Common myeloid progenitor, CD34-positive (primary cell): ENCODE measurements around the gene SATB1.

Experiments used
- CTCF ChIA-PET: fragments of 350-600 bp; sonication (Branson Sonifier 250); formaldehyde crosslinking; loops from one replicate; lab custom pipeline; 2021; ENCODE audit warnings: antibody characterized with exemption; lab: Charles Lee
- POLR2A ChIA-PET: fragments of 350-600 bp; sonication (Branson Sonifier 250); formaldehyde crosslinking; loops from one replicate; lab custom pipeline; 2021; ENCODE audit warnings: antibody characterized with exemption; lab: Charles Lee
- DNase-seq, 3 donors: peaks; one replicate each; pipeline versions ENCODE4 v3.0.0 to v3.0.0-alpha.2; 2013
- H3K27ac ChIP-seq, 2 experiments: 1 replicate in 1 of 2; 2 replicates in 1 of 2; pipeline ENCODE4 v1.7.0; 2013; ENCODE audit warnings: inconsistent platforms in 2 of 2, low read length in 2 of 2, mild to moderate bottlenecking in 2 of 2, low read depth in 1 of 2, moderate library complexity in 1 of 2; ENCODE audit not compliant: severe bottlenecking in 2 of 2, insufficient read depth in 1 of 2, poor library complexity in 1 of 2
- H3K27me3 ChIP-seq, 5 experiments: replicated peaks in 2 of 5; 1 replicate in 3 of 5; 2 replicates in 2 of 5; pipeline versions ENCODE4 v1.6.1 to v1.7.0; 2013; ENCODE audit warnings: low read length in 4 of 5, mild to moderate bottlenecking in 2 of 5, moderate library complexity in 2 of 5, inconsistent platforms in 1 of 5; ENCODE audit not compliant: insufficient read depth in 5 of 5, control insufficient read depth in 4 of 5
- H3K36me3 ChIP-seq, 4 experiments: 1 replicate in 2 of 4; 2 replicates in 2 of 4; pipeline versions ENCODE4 v1.6.1 to v1.7.0; 2013; ENCODE audit warnings: low read length in 3 of 4, control low read depth in 1 of 4, mild to moderate bottlenecking in 1 of 4; ENCODE audit not compliant: control insufficient read depth in 4 of 4, insufficient read depth in 4 of 4
- H3K4me1 ChIP-seq, 4 experiments: 1 replicate in 3 of 4; 2 replicates in 1 of 4; pipeline versions ENCODE4 v1.6.1 to v1.7.1; 2013; ENCODE audit warnings: low read length in 3 of 4, mild to moderate bottlenecking in 3 of 4, control low read depth in 1 of 4, inconsistent platforms in 1 of 4, moderate library complexity in 1 of 4; ENCODE audit not compliant: control insufficient read depth in 4 of 4, insufficient read depth in 4 of 4; ENCODE audit errors: control extremely low read depth in 1 of 4
- H3K4me3 ChIP-seq, 7 experiments: 1 replicate in 4 of 7; 2 replicates in 3 of 7; pipeline versions ENCODE4 v1.5.1 to v1.7.0; 2013; ENCODE audit warnings: mild to moderate bottlenecking in 7 of 7, low read length in 6 of 7, moderate library complexity in 6 of 7, inconsistent platforms in 2 of 7, low read depth in 2 of 7, control low read depth in 1 of 7; ENCODE audit not compliant: insufficient read depth in 4 of 7, control insufficient read depth in 1 of 7; ENCODE audit errors: extremely low read depth in 1 of 7
- H3K9me3 ChIP-seq, 5 experiments: 1 replicate in 4 of 5; 2 replicates in 1 of 5; pipeline versions ENCODE4 v1.6.1 to v1.7.1; 2013; ENCODE audit warnings: low read length in 4 of 5, mild to moderate bottlenecking in 2 of 5, inconsistent platforms in 1 of 5, low read depth in 1 of 5, moderate library complexity in 1 of 5; ENCODE audit not compliant: control insufficient read depth in 4 of 5, insufficient read depth in 2 of 5; ENCODE audit errors: control extremely low read depth in 1 of 5
- WGBS: methylation state at CpG from one replicate; pipeline ENCODE4 v1.1.5; 2013; ENCODE audit not compliant: insufficient coverage; 5-methylcytosine and 5-hydroxymethylcytosine counted together

The SATB1 gene

GRCh38 chr3:18434711-18435110 lies 9.6 kb upstream of the SATB1 start:
- 100% methylated on average over 2 of the region's 6 CpGs for WGBS
- H3K9me3 ChIP-seq, result no peaks in the 10 kb centered on the region
- H3K4me1 ChIP-seq, result peaks cover 0 to 23% (median 12%) of the 10 kb centered on the region in 4 experiments
- no peak for DNase-seq
- peaks cover 0 to 6% (median 1%) of the 10 kb centered on the region in 4 experiments for H3K36me3 ChIP-seq
- H3K4me3 ChIP-seq, result no peak overlapping the region
- ChIA-PET CTCF (no interaction called here), POLR2A (no interaction called here)
- no peaks in the 10 kb centered on the region for H3K27me3 ChIP-seq
- H3K27ac ChIP-seq, result no peak overlapping the region

GRCh38 chr3:18432752-18433151 lies 7.6 kb upstream of the SATB1 start:
- WGBS, result no CpG with 5 or more reads among the region's 1 CpG
- peaks cover 0 to 26% (median 10%) of the 10 kb centered on the region in 4 experiments for H3K4me1 ChIP-seq
- no peak overlapping the region for H3K27ac ChIP-seq
- ChIA-PET POLR2A (no interaction called here), CTCF (interaction anchor here (1.2 kb wide), 1 partner anchor 51 kb away, joined by 3 read pairs; no protein-coding TSS in a partner anchor)
- peaks cover 0 to 6% (median 1%) of the 10 kb centered on the region in 4 experiments for H3K36me3 ChIP-seq
- DNase-seq, result no peak
- H3K4me3 ChIP-seq, result no peak overlapping the region
- H3K9me3 ChIP-seq, result no peaks in the 10 kb centered on the region
- H3K27me3 ChIP-seq, result no peaks in the 10 kb centered on the region

GRCh38 chr3:18431266-18431665 lies 6.1 kb upstream of the SATB1 start:
- Histone ChIP-seq H3K4me3 (peak overlapping the region in 1 of 7 experiments; percentile 65), H3K27ac (no peak overlapping the region), H3K9me3 (no peaks in the 10 kb centered on the region), H3K36me3 (peaks cover 0 to 6% (median 1%) of the 10 kb centered on the region in 4 experiments), H3K27me3 (no peaks in the 10 kb centered on the region), H3K4me1 (peaks cover 7 to 35% (median 13%) of the 10 kb centered on the region in 4 experiments)
- ChIA-PET CTCF (interaction anchor here (1.2 to 1.8 kb wide), 4 partner anchors 11 to 30 kb away, joined by 3 to 6 read pairs (median 3); no protein-coding TSS in a partner anchor), POLR2A (no interaction called here)
- 88% methylated on average over 1 of the region's 3 CpGs for WGBS
- no peak for DNase-seq

GRCh38 chr3:18428991-18429745 lies 4.0 kb upstream of the SATB1 start:
- ChIA-PET CTCF (interaction anchor here (1.4 kb wide), 1 partner anchor 17 kb away, joined by 5 read pairs; no protein-coding TSS in a partner anchor), POLR2A (no interaction called here)
- 89% methylated on average over 3 of the region's 6 CpGs for WGBS
- H3K4me1 ChIP-seq, result peaks cover 14 to 39% (median 17%) of the 10 kb centered on the region in 4 experiments
- no peak overlapping the region for H3K27ac ChIP-seq
- H3K9me3 ChIP-seq, result no peaks in the 10 kb centered on the region
- no peak overlapping the region for H3K4me3 ChIP-seq
- H3K27me3 ChIP-seq, result no peaks in the 10 kb centered on the region
- DNase-seq, result no peak
- H3K36me3 ChIP-seq, result peaks cover 0 to 6% (median 0%) of the 10 kb centered on the region in 4 experiments

GRCh38 chr3:18428036-18428435 lies 2.9 kb upstream of the SATB1 start:
- H3K4me3 ChIP-seq, result no peak overlapping the region
- H3K4me1 ChIP-seq, result peaks cover 17 to 44% (median 22%) of the 10 kb centered on the region in 4 experiments
- no peaks in the 10 kb centered on the region for H3K27me3 ChIP-seq
- ChIA-PET POLR2A (no interaction called here), CTCF (interaction anchor here (1.1 kb wide), 1 partner anchor 8 kb away, joined by 3 read pairs; no protein-coding TSS in a partner anchor)
- peaks cover 0 to 6% (median 0%) of the 10 kb centered on the region in 4 experiments for H3K36me3 ChIP-seq
- no peaks in the 10 kb centered on the region for H3K9me3 ChIP-seq
- peak in 1 of 3 donors; percentile 42 for DNase-seq
- no CpG with 5 or more reads among the region's 1 CpG for WGBS
- H3K27ac ChIP-seq, result no peak overlapping the region

- peaks cover 19 to 55% (median 28%) of the 10 kb centered on the region in 4 experiments for H3K4me1 ChIP-seq
- WGBS, result no CpG with 5 or more reads among the region's 3 CpGs
Measured at GRCh38 chr3:18426597-18427193, 1.6 kb upstream of the SATB1 start.

More at GRCh38 chr3:18426597-18427193, 1.6 kb upstream of the SATB1 start:
- no peak for DNase-seq
- H3K4me3 ChIP-seq, result peak overlapping the region in 5 of 7 experiments; percentile 38 to 97 (median 92)
- POLR2A ChIA-PET, result no interaction called here
- H3K27me3 ChIP-seq, result no peaks in the 10 kb centered on the region
- CTCF ChIA-PET, result interaction anchor here (0.8 to 1.0 kb wide), 2 partner anchors 11 to 562 kb away, joined by 3 read pairs; no protein-coding TSS in a partner anchor
- H3K36me3 ChIP-seq, result peaks cover 0 to 6% (median 0%) of the 10 kb centered on the region in 4 experiments
- H3K9me3 ChIP-seq, result no peaks in the 10 kb centered on the region
- peak overlapping the region; percentile 66 to 93 for H3K27ac ChIP-seq
